Tibial artery (tissue), 4 donors: ENCODE measurements around the gene WDR27.

Source experiments
- DNase-seq, 2 donors: peaks; one replicate each; pipeline ENCODE4 v3.0.0-alpha.2; 2019
- H3K27ac ChIP-seq, 2 donors: fragments of 200-600 bp; sonication (generic) in 1 of 2; 1 replicate in 1 of 2; 2 replicates in 1 of 2; pipeline ENCODE4 v1.5.1; 2018 to 2019; ENCODE audit warnings: mild to moderate bottlenecking in 1 of 2
- H3K27me3 ChIP-seq, 2 donors: fragments of 200-600 bp; sonication (generic) in 1 of 2; one replicate each; pipeline versions ENCODE4 v1.5.1 to v1.6.0; 2016 to 2019
- H3K36me3 ChIP-seq, 3 donors: fragments of 200-600 bp; sonication (generic) in 2 of 3; one replicate each; pipeline ENCODE4 v1.5.1; 2016 to 2019; ENCODE audit warnings: mild to moderate bottlenecking in 2 of 3
- H3K4me1 ChIP-seq, 4 donors: fragments of 200-600 bp; sonication (generic) in 2 of 4; 1 replicate in 3 of 4; 2 replicates in 1 of 4; pipeline ENCODE4 v1.5.1; 2016 to 2019
- H3K4me3 ChIP-seq, 2 donors: fragments of 200-600 bp; sonication (generic) in 1 of 2; 1 replicate in 1 of 2; 2 replicates in 1 of 2; pipeline ENCODE4 v1.5.1; 2018 to 2019; ENCODE audit warnings: mild to moderate bottlenecking in 2 of 2
- H3K9me3 ChIP-seq, 3 donors: fragments of 200-600 bp; sonication (generic) in 1 of 3; one replicate each; pipeline ENCODE4 v1.5.1; 2016 to 2019
- intact Hi-C: fragments of 100-400 bp; cut with DNase I; formaldehyde crosslinking; loops from one replicate; pipeline ENCODE4 v1.15.0; 2023; ENCODE audit warnings: low total_unique reads
- TF ChIP-seq, protein P1 (sequence below), 2 experiments: fragments of 200-600 bp in 1 of 2; fragments of 450-650 bp in 1 of 2; IDR thresholded peaks; one replicate each; pipeline ENCODE4 v1.5.1; 2017 to 2019; ENCODE audit warnings: antibody characterized with exemption in 2 of 2, mild to moderate bottlenecking in 1 of 2, moderate library complexity in 1 of 2

The WDR27 gene

DNA sequence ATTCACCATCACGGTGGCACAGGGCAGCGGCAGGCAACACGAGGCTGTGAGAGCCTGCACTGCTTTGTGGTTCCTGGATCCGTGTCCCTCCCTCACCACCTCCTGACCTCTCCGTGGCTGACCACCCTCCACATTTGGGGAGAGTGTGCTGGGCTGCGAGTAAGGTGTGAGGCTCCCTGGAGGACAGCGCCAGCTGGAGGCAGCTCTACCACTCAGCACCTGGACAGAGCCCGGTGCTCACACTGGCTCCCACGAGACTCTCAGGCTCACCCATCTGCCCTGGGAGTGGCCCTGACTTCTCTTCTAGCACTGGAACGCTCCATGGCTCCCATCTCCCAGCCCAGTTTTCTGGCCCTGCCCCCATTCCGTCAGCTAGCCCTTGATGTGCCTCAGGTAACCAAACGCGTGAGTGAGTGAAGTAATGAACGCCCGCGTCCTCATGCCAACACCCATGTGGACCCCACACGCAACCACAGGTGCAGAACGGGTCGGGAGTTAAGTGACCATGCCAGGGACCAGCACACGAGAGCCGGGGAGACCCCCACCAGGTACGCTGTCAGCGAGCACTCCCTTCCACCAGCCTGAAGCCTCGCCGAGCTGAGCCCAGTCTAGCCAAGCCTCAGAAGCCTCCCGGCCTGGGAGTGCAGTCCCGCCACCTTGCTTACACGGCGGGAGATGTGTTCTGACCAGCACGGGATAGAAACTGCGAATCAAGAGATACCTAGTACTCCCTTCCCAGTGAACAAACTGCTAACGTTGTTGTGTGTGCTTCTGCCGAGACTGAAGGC lies 137.2 kb downstream of the WDR27 start:
- Histone ChIP-seq H3K9me3 (no peaks in the 10 kb centered on the region), H3K27ac (no peak overlapping the region), H3K4me3 (no peak overlapping the region), H3K36me3 (peaks cover 0 to 13% (median 11%) of the 10 kb centered on the region in 3 donors), H3K27me3 (no peaks in the 10 kb centered on the region), H3K4me1 (no peaks in the 10 kb centered on the region)
- DNase-seq = no peak
- TF ChIP-seq, protein P1, sequence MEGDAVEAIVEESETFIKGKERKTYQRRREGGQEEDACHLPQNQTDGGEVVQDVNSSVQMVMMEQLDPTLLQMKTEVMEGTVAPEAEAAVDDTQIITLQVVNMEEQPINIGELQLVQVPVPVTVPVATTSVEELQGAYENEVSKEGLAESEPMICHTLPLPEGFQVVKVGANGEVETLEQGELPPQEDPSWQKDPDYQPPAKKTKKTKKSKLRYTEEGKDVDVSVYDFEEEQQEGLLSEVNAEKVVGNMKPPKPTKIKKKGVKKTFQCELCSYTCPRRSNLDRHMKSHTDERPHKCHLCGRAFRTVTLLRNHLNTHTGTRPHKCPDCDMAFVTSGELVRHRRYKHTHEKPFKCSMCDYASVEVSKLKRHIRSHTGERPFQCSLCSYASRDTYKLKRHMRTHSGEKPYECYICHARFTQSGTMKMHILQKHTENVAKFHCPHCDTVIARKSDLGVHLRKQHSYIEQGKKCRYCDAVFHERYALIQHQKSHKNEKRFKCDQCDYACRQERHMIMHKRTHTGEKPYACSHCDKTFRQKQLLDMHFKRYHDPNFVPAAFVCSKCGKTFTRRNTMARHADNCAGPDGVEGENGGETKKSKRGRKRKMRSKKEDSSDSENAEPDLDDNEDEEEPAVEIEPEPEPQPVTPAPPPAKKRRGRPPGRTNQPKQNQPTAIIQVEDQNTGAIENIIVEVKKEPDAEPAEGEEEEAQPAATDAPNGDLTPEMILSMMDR (IDR thresholded peaks at IDR 0.05) = no peak
- intact Hi-C loops = no loop called here

DNA sequence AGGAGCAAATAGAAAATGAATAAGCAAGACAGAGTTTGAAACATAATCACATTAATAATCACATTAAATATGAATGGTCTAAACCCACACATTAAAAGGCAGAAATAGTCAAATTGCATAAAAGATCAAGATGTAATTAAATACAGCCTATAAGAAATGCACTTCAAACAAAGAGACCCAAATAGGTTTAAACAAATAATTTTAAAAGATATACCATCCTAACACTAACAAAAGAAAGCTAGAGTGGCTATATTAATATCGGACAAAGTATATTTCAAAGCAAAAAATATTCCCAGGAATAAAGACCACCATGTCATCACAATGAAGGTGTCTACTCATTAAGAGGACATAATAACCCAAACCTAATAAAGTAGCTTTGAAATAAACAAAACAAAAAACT lies 140.2 kb downstream of the WDR27 start:
- Histone ChIP-seq H3K9me3 (no peaks in the 10 kb centered on the region), H3K36me3 (peaks cover 0 to 8% (median 7%) of the 10 kb centered on the region in 3 donors), H3K4me3 (no peak overlapping the region), H3K27ac (no peak overlapping the region), H3K4me1 (no peaks in the 10 kb centered on the region), H3K27me3 (no peaks in the 10 kb centered on the region)
- TF ChIP-seq, protein P1 (IDR thresholded peaks at IDR 0.05) = no peak
- DNase-seq = no peak
- intact Hi-C loops = no loop called here

DNA sequence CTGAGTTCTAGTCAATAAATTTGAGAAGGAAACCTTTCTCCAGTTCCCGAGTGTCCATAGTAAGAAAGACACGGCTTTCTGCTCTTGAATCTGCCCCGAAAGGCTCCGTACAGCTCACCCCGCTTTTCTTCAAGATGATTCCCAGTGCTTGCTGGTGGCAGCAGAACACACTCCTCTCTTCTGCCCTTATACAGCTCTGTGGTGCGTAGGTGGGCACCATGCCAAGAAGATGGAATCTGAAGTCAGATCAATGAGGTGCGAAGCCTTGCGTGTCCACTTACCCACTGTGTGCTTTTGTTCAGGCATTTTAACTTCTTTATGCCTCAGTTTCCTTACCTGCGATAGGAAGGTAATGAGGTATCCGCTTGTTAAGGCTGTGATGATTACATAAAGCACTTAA lies 142.2 kb downstream of the WDR27 start:
- no peak for DNase-seq
- Histone ChIP-seq H3K27ac (no peak overlapping the region), H3K4me1 (no peaks in the 10 kb centered on the region), H3K9me3 (no peaks in the 10 kb centered on the region), H3K4me3 (no peak overlapping the region), H3K36me3 (peaks cover 0 to 8% (median 8%) of the 10 kb centered on the region in 3 donors), H3K27me3 (no peaks in the 10 kb centered on the region)
- intact Hi-C loops = no loop called here
- TF ChIP-seq, protein P1 (IDR thresholded peaks at IDR 0.05) = no peak

- Histone ChIP-seq H3K4me1 (no peaks in the 10 kb centered on the region), H3K36me3 (peaks cover 0 to 8% (median 8%) of the 10 kb centered on the region in 3 donors), H3K9me3 (no peaks in the 10 kb centered on the region), H3K4me3 (no peak overlapping the region), H3K27ac (no peak overlapping the region), H3K27me3 (no peaks in the 10 kb centered on the region)
- intact Hi-C loops = no loop called here
- TF ChIP-seq, protein P1 (IDR thresholded peaks at IDR 0.05) = no peak
- no peak for DNase-seq
Observed at GRCh38 chr6:169558774-169559441, 142.9 kb downstream of the WDR27 start.

DNA sequence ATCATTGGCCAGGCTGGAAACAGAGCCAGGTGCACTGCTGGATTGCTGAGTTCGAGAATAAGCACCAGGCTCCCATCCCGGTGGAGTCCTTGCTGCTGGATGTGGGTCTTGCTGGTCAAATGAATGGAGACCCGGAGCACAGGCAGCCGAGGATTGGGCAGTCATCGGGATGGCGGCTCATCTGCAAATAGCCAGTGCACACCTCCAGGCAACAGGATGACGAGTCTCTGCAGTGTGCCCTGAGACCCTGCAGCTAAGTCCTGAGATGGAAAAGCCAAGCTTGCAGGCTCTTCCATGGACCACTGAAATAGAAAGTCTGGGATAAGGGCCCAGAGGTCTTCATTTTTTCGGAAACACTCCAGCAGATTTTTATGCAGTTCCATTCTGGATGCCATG lies 143.5 kb downstream of the WDR27 start:
- H3K27me3 ChIP-seq = no peaks in the 10 kb centered on the region
- no peaks in the 10 kb centered on the region for H3K9me3 ChIP-seq
- no peak overlapping the region for H3K4me3 ChIP-seq
- peaks cover 0 to 8% (median 8%) of the 10 kb centered on the region in 3 donors for H3K36me3 ChIP-seq
- H3K4me1 ChIP-seq = no peaks in the 10 kb centered on the region
- intact Hi-C loops = no loop called here
- no peak for DNase-seq
- no peak overlapping the region for H3K27ac ChIP-seq
- TF ChIP-seq, protein P1 (IDR thresholded peaks at IDR 0.05) = no peak
